CD4-positive, alpha-beta memory T cell (primary cell): Measurements from ENCODE around the gene ADGRE3. TPM values are rescaled to one million over a fixed set of nuclear protein-coding genes. Genes with fewer than 3 reads are reported as not detected.
"Not testable (repeated sequence)": the region's sequence is repeated elsewhere in the genome, so short reads cannot be mapped to it uniquely, and the experiment has no call there.

ENCODE experiments used
- CTCF ChIA-PET: fragments of 350-600 bp; sonication (Branson Sonifier 250); formaldehyde crosslinking; loops from one replicate; lab custom pipeline; 2021; ENCODE audit warnings: inconsistent platforms; ENCODE audit not compliant: partially characterized antibody; lab: Charles Lee
- POLR2A ChIA-PET: fragments of 350-600 bp; sonication (Branson Sonifier 250); formaldehyde crosslinking; loops from one replicate; lab custom pipeline; 2021; ENCODE audit not compliant: partially characterized antibody; lab: Charles Lee
- DNase-seq, 5 donors: peaks; one replicate each; pipeline versions ENCODE4 v3.0.0 to v3.0.0-alpha.2; 2020 to 2022; ENCODE audit warnings: mixed read lengths in 1 of 5
- H3K27ac ChIP-seq: one replicate; pipeline ENCODE4 v1.7.0; 2013; ENCODE audit warnings: low read depth, low read length
- H3K27me3 ChIP-seq: 2 replicates; pipeline ENCODE4 v1.7.0; 2013; ENCODE audit warnings: mild to moderate bottlenecking, low read length, moderate library complexity; ENCODE audit not compliant: insufficient read depth
- H3K36me3 ChIP-seq: 2 replicates; pipeline ENCODE4 v1.7.0; 2013; ENCODE audit warnings: mild to moderate bottlenecking, low read length, moderate library complexity; ENCODE audit not compliant: insufficient read depth
- H3K4me1 ChIP-seq: 2 replicates; pipeline ENCODE4 v1.7.0; 2013; ENCODE audit warnings: mild to moderate bottlenecking, low read length, moderate library complexity; ENCODE audit not compliant: insufficient read depth
- H3K4me3 ChIP-seq, 2 donors: one replicate each; pipeline ENCODE4 v1.7.0; 2013; ENCODE audit warnings: low read length in 2 of 2, mild to moderate bottlenecking in 1 of 2
- H3K9me3 ChIP-seq, 2 donors: one replicate each; pipeline ENCODE4 v1.7.0; 2013; ENCODE audit warnings: low read length in 2 of 2, control low read depth in 1 of 2; ENCODE audit not compliant: control insufficient read depth in 1 of 2
- H3K27ac Mint-ChIP-seq, 7 donors: one replicate each; pipeline ENCODE4 v1.8.0; 2020 to 2021; ENCODE audit warnings: mixed read lengths in 7 of 7, mild to moderate bottlenecking in 6 of 7, inconsistent platforms in 3 of 7, moderate library complexity in 3 of 7
- H3K27me3 Mint-ChIP-seq, 2 donors: one replicate each; pipeline ENCODE4 v1.8.0; 2020 to 2021; ENCODE audit warnings: mixed read lengths in 2 of 2
- H3K36me3 Mint-ChIP-seq, 2 donors: one replicate each; pipeline ENCODE4 v1.8.0; 2020 to 2021; ENCODE audit warnings: mixed read lengths in 2 of 2, inconsistent platforms in 1 of 2, mild to moderate bottlenecking in 1 of 2
- H3K4me1 Mint-ChIP-seq, 4 donors: one replicate each; pipeline ENCODE4 v1.8.0; 2020 to 2021; ENCODE audit warnings: mixed read lengths in 4 of 4, mild to moderate bottlenecking in 1 of 4
- H3K4me3 Mint-ChIP-seq, 8 donors: one replicate each; pipeline ENCODE4 v1.8.0; 2020 to 2021; ENCODE audit warnings: mixed read lengths in 8 of 8, mild to moderate bottlenecking in 7 of 8, moderate library complexity in 6 of 8, inconsistent platforms in 3 of 8
- H3K9me3 Mint-ChIP-seq, 8 donors: one replicate each; pipeline ENCODE4 v1.8.0; 2020 to 2021; ENCODE audit warnings: mixed read lengths in 8 of 8, mild to moderate bottlenecking in 5 of 8, inconsistent platforms in 3 of 8, moderate library complexity in 1 of 8
- intact Hi-C: fragments of 100-400 bp; cut with micrococcal nuclease; formaldehyde crosslinking; loops from one replicate; pipeline ENCODE4 v1.15.1; 2023
- polyA plus RNA-seq, 2 donors: library from polyadenylated mRNA; unstranded; fragments of 300-500 nt; fragmentation: Illumina TruSeq; gene quantifications; one replicate each; pipeline ENCODE4 v1.2.3, GENCODE V29; 2021
- total RNA-seq, 2 experiments: library from RNA; stranded (reverse); gene quantifications; one replicate each; pipeline ENCODE4 v1.2.3, GENCODE V29; 2021

ADGRE3 gene
- total and polyA plus RNA-seq, 4 experiments from 2014 or later: not detected

- intact Hi-C loops: no loop called here
- Mint-ChIP-seq H3K4me3 (no peak overlapping the region), H3K27me3 (peaks cover 0 to 3% of the 10 kb centered on the region in 2 donors), H3K36me3 (no peaks in the 10 kb centered on the region), H3K9me3 (peaks cover 0 to 2% (median 0%) of the 10 kb centered on the region in 8 donors), H3K27ac (no peak overlapping the region), H3K4me1 (peaks cover 0 to 10% (median 4%) of the 10 kb centered on the region in 4 donors)
- Histone ChIP-seq H3K36me3 (no peaks in the 10 kb centered on the region), H3K27me3 (no peaks in the 10 kb centered on the region), H3K27ac (no peak overlapping the region), H3K9me3 (no peaks in the 10 kb centered on the region), H3K4me1 (no peaks in the 10 kb centered on the region), H3K4me3 (no peak overlapping the region)
- ChIA-PET CTCF (no interaction called here), POLR2A (no interaction called here)
- DNase-seq: no peak
Observed at GRCh38 chr19:14606627-14607026, 68.0 kb downstream of the ADGRE3 start.

- intact Hi-C loops: no loop called here
- Mint-ChIP-seq H3K27ac (peak overlapping the region in 6 of 7 donors; percentile 18 to 74 (median 57)), H3K27me3 (no peaks in the 10 kb centered on the region), H3K4me3 (no peak overlapping the region), H3K36me3 (no peaks in the 10 kb centered on the region), H3K4me1 (peaks cover 0 to 10% (median 4%) of the 10 kb centered on the region in 4 donors), H3K9me3 (peaks cover 0 to 2% (median 0%) of the 10 kb centered on the region in 8 donors)
- Histone ChIP-seq H3K4me1 (no peaks in the 10 kb centered on the region), H3K27me3 (no peaks in the 10 kb centered on the region), H3K27ac (no peak overlapping the region), H3K4me3 (no peak overlapping the region), H3K9me3 (no peaks in the 10 kb centered on the region), H3K36me3 (no peaks in the 10 kb centered on the region)
- CTCF ChIA-PET: no interaction called here
- POLR2A ChIA-PET: no interaction called here
- DNase-seq: peak in 1 of 5 donors; percentile 6
Observed at GRCh38 chr19:14603990-14604387, 70.7 kb downstream of the ADGRE3 start.

DNA sequence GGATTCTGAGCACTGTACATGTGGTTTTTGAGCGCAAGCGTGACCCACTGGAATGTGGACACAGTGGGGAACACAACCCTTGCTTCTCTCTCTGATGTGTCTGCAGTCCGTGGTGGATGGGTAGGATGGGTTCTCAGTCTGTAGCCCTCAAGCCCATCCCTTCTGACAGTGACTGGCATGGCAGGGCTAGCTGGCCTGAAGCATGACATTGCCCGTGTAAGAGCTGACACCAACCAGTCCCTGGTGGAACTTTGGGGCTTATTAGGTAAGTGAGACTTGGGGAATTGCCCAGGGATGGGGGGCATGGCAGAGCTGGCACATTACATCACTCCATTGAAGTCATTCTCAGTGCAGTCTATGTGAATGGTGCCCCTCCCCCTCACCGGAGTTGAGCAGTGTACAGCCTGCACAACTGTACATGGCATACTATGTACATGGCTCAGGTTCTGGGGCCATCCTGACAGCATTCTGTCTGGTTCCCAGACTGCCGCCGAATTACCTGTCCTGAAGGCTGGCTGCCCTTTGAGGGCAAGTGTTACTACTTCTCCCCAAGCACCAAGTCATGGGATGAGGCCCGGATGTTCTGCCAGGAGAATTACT, 75.0 kb downstream of the ADGRE3 start:
- Histone ChIP-seq H3K9me3 (no peaks in the 10 kb centered on the region), H3K27me3 (no peaks in the 10 kb centered on the region), H3K4me1 (no peaks in the 10 kb centered on the region), H3K4me3 (no peak overlapping the region), H3K36me3 (no peaks in the 10 kb centered on the region), H3K27ac (no peak overlapping the region)
- peaks cover 0 to 10% (median 4%) of the 10 kb centered on the region in 4 donors for H3K4me1 Mint-ChIP-seq
- intact Hi-C loops: no loop called here
- DNase-seq: no peak
- no peak overlapping the region for H3K4me3 Mint-ChIP-seq
- peaks cover 0 to 7% (median 5%) of the 10 kb centered on the region in 8 donors for H3K9me3 Mint-ChIP-seq
- POLR2A ChIA-PET: no interaction called here
- H3K27ac Mint-ChIP-seq: no peak overlapping the region
- H3K36me3 Mint-ChIP-seq: no peaks in the 10 kb centered on the region
- CTCF ChIA-PET: no interaction called here
- H3K27me3 Mint-ChIP-seq: peaks cover 4 to 8% of the 10 kb centered on the region in 2 donors

- Histone ChIP-seq H3K27me3 (no peaks in the 10 kb centered on the region), H3K4me1 (no peaks in the 10 kb centered on the region), H3K27ac (no peak overlapping the region), H3K4me3 (no peak overlapping the region), H3K9me3 (no peaks in the 10 kb centered on the region), H3K36me3 (no peaks in the 10 kb centered on the region)
- intact Hi-C loops: no loop called here
- no peaks in the 10 kb centered on the region for H3K36me3 Mint-ChIP-seq
- peak overlapping the region in 1 of 8 donors; percentile 12 for H3K4me3 Mint-ChIP-seq
- H3K27me3 Mint-ChIP-seq: peaks cover 6 to 10% of the 10 kb centered on the region in 2 donors
- no peak overlapping the region for H3K27ac Mint-ChIP-seq
- no peak for DNase-seq
- peaks cover 0 to 7% (median 5%) of the 10 kb centered on the region in 8 donors for H3K9me3 Mint-ChIP-seq
- CTCF ChIA-PET: no interaction called here
- no peaks in the 10 kb centered on the region for H3K4me1 Mint-ChIP-seq
- POLR2A ChIA-PET: no interaction called here
Observed at GRCh38 chr19:14595558-14595957, 79.1 kb downstream of the ADGRE3 start.

- DNase-seq, H3K4me1 ChIP-seq, H3K9me3 ChIP-seq, H3K27me3 Mint-ChIP-seq, H3K27me3 ChIP-seq, H3K27ac Mint-ChIP-seq, H3K9me3 Mint-ChIP-seq, H3K36me3 ChIP-seq, H3K4me3 Mint-ChIP-seq, intact Hi-C loops, H3K4me3 ChIP-seq, H3K4me1 Mint-ChIP-seq, H3K36me3 Mint-ChIP-seq, H3K27ac ChIP-seq, CTCF ChIA-PET, POLR2A ChIA-PET: not testable (repeated sequence)
Observed at GRCh38 chr19:14589433-14589832, 85.2 kb downstream of the ADGRE3 start.

GRCh38 chr19:14585187-14585586, 89.5 kb downstream of the ADGRE3 start:
- H3K9me3 ChIP-seq, H3K4me3 Mint-ChIP-seq, DNase-seq, H3K27ac Mint-ChIP-seq, H3K27me3 Mint-ChIP-seq, H3K36me3 Mint-ChIP-seq, H3K27ac ChIP-seq, H3K36me3 ChIP-seq, POLR2A ChIA-PET, H3K27me3 ChIP-seq, intact Hi-C loops, H3K9me3 Mint-ChIP-seq, H3K4me1 Mint-ChIP-seq, H3K4me1 ChIP-seq, CTCF ChIA-PET, H3K4me3 ChIP-seq: not testable (repeated sequence)

- H3K9me3 ChIP-seq, H3K36me3 Mint-ChIP-seq, CTCF ChIA-PET, H3K27ac ChIP-seq, intact Hi-C loops, H3K4me1 ChIP-seq, H3K4me3 Mint-ChIP-seq, H3K4me1 Mint-ChIP-seq, H3K9me3 Mint-ChIP-seq, H3K27ac Mint-ChIP-seq, H3K27me3 Mint-ChIP-seq, POLR2A ChIA-PET, DNase-seq, H3K36me3 ChIP-seq, H3K27me3 ChIP-seq, H3K4me3 ChIP-seq: not testable (repeated sequence)
Observed at GRCh38 chr19:14584372-14584771, 90.3 kb downstream of the ADGRE3 start.
